Epithelial cell of esophagus (primary cell): Measurements from ENCODE around the gene TDRD10.
"Not testable (repeated sequence)": the region's sequence is repeated elsewhere in the genome, so short reads cannot be mapped to it uniquely, and the experiment has no call there.

Experiments
- DNase-seq: peaks from one replicate; pipeline ENCODE4 v3.0.0; 2010; ENCODE audit warnings: low read depth
- H3K4me3 ChIP-seq: 2 replicates; pipeline ENCODE4 v1.5.1; 2011; ENCODE audit warnings: mild to moderate bottlenecking, low read length, control low read depth
- TF ChIP-seq, protein P1 (sequence below): IDR thresholded peaks from 2 replicates; pipeline ENCODE4 v1.5.1; 2011; ENCODE audit warnings: low read depth, mild to moderate bottlenecking, low read length, control low read depth, inconsistent platforms; ENCODE audit not compliant: insufficient read depth; ENCODE audit errors: missing control alignments

TDRD10 gene

GRCh38 chr1:154524881-154525280 lies 22.9 kb downstream of the TDRD10 start:
- no peak overlapping the region for H3K4me3 ChIP-seq
- TF ChIP-seq, protein P1, sequence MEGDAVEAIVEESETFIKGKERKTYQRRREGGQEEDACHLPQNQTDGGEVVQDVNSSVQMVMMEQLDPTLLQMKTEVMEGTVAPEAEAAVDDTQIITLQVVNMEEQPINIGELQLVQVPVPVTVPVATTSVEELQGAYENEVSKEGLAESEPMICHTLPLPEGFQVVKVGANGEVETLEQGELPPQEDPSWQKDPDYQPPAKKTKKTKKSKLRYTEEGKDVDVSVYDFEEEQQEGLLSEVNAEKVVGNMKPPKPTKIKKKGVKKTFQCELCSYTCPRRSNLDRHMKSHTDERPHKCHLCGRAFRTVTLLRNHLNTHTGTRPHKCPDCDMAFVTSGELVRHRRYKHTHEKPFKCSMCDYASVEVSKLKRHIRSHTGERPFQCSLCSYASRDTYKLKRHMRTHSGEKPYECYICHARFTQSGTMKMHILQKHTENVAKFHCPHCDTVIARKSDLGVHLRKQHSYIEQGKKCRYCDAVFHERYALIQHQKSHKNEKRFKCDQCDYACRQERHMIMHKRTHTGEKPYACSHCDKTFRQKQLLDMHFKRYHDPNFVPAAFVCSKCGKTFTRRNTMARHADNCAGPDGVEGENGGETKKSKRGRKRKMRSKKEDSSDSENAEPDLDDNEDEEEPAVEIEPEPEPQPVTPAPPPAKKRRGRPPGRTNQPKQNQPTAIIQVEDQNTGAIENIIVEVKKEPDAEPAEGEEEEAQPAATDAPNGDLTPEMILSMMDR, result no peak
- DNase-seq, result no peak

DNA sequence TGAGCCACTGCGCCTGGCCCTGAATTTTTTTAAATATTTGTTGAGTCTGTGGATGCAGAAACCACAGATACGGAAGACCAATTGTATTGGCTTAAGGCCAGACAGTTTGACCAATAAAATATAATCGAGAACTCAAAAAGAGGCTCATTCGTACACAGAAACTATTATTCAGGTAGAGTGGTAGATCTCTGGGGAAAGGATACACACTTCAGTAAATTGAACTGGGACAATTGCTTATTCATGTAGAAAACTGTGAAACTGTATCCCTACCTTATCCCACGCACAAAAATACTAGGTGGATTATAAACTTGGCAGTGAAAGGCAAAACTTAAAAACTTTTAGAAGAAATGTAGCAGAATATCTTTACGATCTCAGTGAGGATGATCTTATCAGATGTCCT lies 25.2 kb downstream of the TDRD10 start:
- no peak overlapping the region for H3K4me3 ChIP-seq
- TF ChIP-seq, protein P1, result no peak
- no peak for DNase-seq

DNA sequence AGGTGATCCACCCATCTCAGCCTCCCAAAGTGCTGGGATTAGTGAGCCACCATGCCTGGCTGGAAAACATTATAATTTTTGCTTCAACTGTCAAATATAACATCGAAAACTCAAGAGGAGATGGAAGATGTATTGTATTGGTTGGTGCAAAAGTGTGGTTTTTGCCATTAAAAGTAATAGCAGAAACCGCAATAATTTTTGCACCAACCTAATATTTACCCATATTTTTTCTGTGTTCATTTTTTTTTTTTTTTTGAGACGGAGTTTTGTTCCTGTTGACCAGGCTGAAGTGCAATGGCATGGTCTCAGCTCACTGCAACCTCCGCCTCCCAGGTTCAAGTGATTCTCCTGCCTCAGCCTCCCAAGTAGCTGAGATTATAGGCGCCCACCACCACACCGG lies 27.3 kb downstream of the TDRD10 start:
- H3K4me3 ChIP-seq, result no peak overlapping the region
- TF ChIP-seq, protein P1, result no peak
- no peak for DNase-seq

DNA sequence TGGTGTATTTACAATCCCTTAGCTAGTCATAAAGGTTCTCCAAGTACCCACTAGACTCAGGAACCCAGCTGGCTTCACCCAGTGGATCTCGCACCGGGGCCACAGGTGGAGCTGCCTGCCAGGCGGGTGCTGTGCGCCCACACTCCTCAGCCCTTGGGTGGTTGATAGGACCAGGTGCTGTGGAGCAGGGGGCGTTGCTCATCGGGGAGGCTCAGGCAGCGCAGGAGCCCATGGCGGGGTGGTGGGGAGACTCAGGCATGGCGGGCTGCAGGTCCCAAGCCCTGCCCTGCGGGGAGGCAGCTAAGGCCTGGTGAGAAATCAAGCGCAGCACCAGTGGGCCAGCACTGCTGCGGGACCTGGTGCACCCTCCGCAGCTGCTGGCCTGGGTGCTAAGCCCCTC lies 29.9 kb downstream of the TDRD10 start:
- not testable (repeated sequence) for H3K4me3 ChIP-seq, DNase-seq

DNA sequence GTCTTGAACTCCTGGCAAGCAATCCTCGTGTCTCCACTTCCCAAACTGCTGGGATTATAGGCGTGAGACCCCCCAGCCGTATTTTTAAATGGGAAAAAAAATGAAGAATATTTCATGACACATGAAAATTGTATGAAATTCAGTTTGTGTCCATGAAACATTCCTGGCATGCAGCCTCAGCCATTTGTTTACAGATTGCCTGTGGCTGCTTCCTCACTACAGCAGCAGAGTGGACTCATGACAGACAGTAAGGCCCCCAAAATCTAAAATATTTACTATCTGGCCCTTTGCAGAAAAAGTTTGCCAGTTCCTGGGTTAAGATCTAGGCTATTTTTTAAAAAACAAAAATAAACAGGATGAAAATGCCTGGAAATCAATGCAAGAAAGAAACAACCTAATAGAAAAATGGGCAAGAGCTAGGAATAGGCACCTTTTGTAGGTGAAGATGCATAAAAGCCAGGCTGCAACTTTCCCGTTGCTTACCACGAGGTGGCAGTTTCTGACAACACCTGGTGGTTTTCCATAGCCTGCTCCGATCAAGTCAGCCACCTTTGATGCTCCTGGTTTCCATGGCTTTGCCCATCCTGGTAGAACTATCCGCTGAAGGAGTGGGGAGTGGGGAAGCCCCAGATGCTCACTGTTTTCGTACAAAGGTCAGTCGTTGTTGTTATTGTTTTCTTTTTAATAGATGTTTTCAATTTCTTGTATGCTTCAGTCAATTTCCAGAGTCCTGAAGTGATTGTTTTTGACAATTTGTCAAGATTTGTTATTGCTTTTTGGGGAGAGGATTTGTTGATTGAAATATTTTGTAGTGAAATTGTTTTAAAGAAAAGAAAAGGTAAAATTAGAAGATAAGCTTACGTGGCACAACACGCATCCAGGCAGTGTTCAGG lies 32.2 kb downstream of the TDRD10 start:
- DNase-seq, result peak; percentile 75
- TF ChIP-seq, protein P1, result peak; percentile 81
- H3K4me3 ChIP-seq, result no peak overlapping the region

GRCh38 chr1:154536570-154536969 lies 34.6 kb downstream of the TDRD10 start:
- no peak overlapping the region for H3K4me3 ChIP-seq
- DNase-seq, result no peak
- TF ChIP-seq, protein P1, result no peak

DNA sequence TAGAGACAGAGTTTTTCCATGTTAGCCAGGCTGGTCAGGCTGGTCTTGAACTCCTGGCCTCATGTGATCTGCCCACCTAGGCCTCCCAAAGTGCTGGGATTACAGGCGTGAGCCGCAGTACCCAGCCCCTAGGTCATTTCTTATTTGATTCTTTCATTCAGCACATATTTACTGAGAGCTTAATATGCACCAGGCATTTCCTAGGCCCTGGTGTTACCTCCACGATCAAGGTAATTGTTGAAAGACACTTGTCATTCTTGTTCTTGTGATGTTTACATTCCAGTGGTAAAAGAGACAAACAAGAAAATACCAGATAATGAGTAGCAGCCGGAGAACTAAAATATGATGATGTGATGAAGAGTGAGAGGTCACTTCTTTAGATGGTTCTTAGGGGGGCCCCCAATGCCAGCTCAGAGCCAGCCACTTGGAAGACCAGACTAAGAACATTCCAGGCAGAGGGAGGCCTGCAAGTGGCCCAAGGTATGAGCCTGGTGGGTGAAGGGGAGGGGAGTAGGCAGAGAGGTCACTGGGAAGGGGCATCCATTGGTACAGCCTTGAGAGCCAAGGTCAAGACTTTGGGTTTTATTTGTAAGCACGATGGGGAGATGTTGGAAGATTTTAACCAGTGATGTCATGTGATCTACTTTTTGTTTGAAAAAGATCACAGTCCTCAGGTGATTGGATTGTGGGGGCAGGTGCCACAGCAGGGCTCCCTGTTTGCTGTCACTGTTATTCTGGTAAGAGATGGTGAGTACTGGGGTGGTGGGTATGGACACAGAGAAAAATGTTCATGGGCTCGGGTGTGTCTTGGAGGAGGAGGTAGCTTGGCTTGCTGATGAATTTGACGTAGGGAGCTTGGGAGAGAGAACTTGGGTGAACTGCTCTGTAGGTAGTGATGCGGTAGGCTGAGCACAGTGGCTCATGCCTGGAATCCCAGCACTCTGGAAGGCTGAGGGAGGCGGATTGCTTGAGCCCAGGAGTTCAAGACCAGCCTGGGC lies 37.8 kb downstream of the TDRD10 start:
- TF ChIP-seq, protein P1, result no peak
- no peak overlapping the region for H3K4me3 ChIP-seq
- DNase-seq, result no peak
